Fibroblast of lung (primary cell): Measurements from ENCODE around the gene FNDC3B.

Experiments used
- CTCF ChIP-seq, 2 donors: IDR thresholded peaks in 1 of 2; conservative IDR thresholded peaks in 1 of 2; 1 replicate in 1 of 2; 2 replicates in 1 of 2; pipeline ENCODE4 v1.5.1; 2011 to 2012; ENCODE audit warnings: low read length in 2 of 2, control low read depth in 1 of 2, inconsistent platforms in 1 of 2, low read depth in 1 of 2, mild to moderate bottlenecking in 1 of 2
- EZH2 ChIP-seq: IDR thresholded peaks from 2 replicates; pipeline ENCODE4 v1.5.1; 2012; ENCODE audit warnings: low read length, control low read depth, mild to moderate bottlenecking; ENCODE audit errors: missing control alignments

- TF ChIP-seq CTCF (conservative IDR thresholded peaks at IDR 0.05 in 1 of 2, IDR thresholded peaks at IDR 0.05 in 1 of 2; ENCODE audit: low read depth in 1 of 2, low read length in 2 of 2) (no peak), EZH2 (no peak)
Measured at GRCh38 chr3:171991166-171991565, 48.2 kb upstream of the FNDC3B start.
